Activated naive CD4-positive, alpha-beta T cell treated with anti-CD3 and anti-CD28 coated beads for 36 hours (primary cell): ENCODE data around the gene LORICRIN. TPM values are rescaled to one million over a fixed set of nuclear protein-coding genes. Genes with fewer than 3 reads are reported as not detected.
"Not testable (repeated sequence)": the region's sequence is repeated elsewhere in the genome, so short reads cannot be mapped to it uniquely, and the experiment has no call there.

Source experiments
- CTCF ChIA-PET: fragments of 350-600 bp; sonication (Branson Sonifier 250); formaldehyde crosslinking; loops from one replicate; lab custom pipeline; 2021; ENCODE audit warnings: antibody characterized with exemption; lab: Charles Lee
- DNase-seq: peaks from one replicate; pipeline ENCODE4 v3.0.0-alpha.2; 2020
- H3K27ac Mint-ChIP-seq: one replicate; pipeline ENCODE4 v1.8.0; 2021; ENCODE audit warnings: mild to moderate bottlenecking, mixed read lengths
- H3K27me3 Mint-ChIP-seq: one replicate; pipeline ENCODE4 v1.8.0; 2021; ENCODE audit warnings: low read depth, mixed read lengths
- H3K36me3 Mint-ChIP-seq: one replicate; pipeline ENCODE4 v1.8.0; 2021; ENCODE audit warnings: low read depth, mixed read lengths
- H3K4me1 Mint-ChIP-seq: one replicate; pipeline ENCODE4 v1.8.0; 2021; ENCODE audit warnings: low read depth, mixed read lengths
- H3K4me3 Mint-ChIP-seq: one replicate; pipeline ENCODE4 v1.8.0; 2021; ENCODE audit warnings: mild to moderate bottlenecking, moderate library complexity, mixed read lengths
- H3K9me3 Mint-ChIP-seq: one replicate; pipeline ENCODE4 v1.8.0; 2021; ENCODE audit warnings: mixed read lengths
- intact Hi-C: fragments of 100-400 bp; cut with micrococcal nuclease; formaldehyde crosslinking; loops from one replicate; pipeline ENCODE4 v1.15.1; 2023
- total RNA-seq, 2 experiments: library from RNA; stranded (reverse); gene quantifications; one replicate each; pipeline ENCODE4 v1.2.3, GENCODE V29; 2021

The LORICRIN gene, protein sequence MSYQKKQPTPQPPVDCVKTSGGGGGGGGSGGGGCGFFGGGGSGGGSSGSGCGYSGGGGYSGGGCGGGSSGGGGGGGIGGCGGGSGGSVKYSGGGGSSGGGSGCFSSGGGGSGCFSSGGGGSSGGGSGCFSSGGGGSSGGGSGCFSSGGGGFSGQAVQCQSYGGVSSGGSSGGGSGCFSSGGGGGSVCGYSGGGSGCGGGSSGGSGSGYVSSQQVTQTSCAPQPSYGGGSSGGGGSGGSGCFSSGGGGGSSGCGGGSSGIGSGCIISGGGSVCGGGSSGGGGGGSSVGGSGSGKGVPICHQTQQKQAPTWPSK
- total RNA-seq = not detected

DNA sequence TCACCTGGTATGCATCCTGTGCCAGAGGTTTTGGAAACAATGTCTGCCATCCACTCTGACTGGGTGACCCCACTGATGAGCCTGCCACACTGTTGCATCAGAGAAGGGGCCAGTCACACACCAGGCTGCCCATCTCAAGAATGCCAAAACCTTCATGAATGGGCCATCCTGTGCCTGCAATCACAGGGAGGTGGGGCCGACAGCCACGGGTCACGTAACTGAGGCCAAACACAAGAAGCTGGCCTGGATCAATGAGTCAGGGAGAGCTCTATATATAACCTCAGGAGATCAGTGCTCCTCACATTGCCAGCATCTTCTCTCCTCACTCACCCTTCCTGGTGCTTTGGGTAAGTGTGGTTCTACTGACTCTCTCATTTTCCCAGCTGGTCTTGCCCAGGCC is at the start of gene LORICRIN:
LORICRIN (plus strand) TSS at position 301 of the 400 bp plus-strand sequence. CDS start 1,263 bp downstream, outside the sequence.
- no peak for DNase-seq
- CTCF ChIA-PET = interaction anchor here (1.1 to 1.3 kb wide), 2 partner anchors 10 to 29 kb away, joined by 3 to 6 read pairs; no protein-coding TSS in a partner anchor
- Mint-ChIP-seq H3K9me3 (no peaks in the 10 kb centered on the region), H3K4me1 (peaks cover 22% of the 10 kb centered on the region), H3K27me3 (peaks cover 38% of the 10 kb centered on the region), H3K36me3 (no peaks in the 10 kb centered on the region), H3K4me3 (peak within 1 kb of the TSS; percentile 33), H3K27ac (no peak within 1 kb of the TSS)
- intact Hi-C loops = no loop called here

DNA sequence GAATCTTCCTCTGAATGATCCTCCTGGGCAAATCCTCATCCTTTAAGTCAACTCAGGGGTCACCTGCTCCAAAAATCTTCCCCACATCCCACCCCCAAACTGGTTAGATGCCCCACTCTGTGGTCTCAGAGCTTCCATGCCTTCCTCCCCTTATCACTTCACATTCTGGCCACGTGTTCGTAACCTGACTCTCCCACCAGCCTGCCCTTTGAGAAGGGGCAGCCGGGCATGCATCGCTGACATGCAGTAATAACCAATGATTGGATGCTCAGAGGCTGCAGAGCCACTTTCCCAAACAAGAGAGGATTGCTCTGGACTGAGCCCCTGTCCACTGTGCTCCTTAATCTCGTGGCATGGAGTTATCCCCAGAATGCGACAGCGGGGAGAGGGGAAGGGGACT is 49.3 kb upstream of the LORICRIN start:
- Mint-ChIP-seq H3K4me3 (no peak overlapping the region), H3K27me3 (peaks cover 9% of the 10 kb centered on the region), H3K9me3 (no peaks in the 10 kb centered on the region), H3K4me1 (no peaks in the 10 kb centered on the region), H3K36me3 (no peaks in the 10 kb centered on the region), H3K27ac (no peak overlapping the region)
- intact Hi-C loops = no loop called here
- DNase-seq = no peak
- CTCF ChIA-PET = interaction anchor here (1.5 kb wide), 1 partner anchor 18 kb away, joined by 4 read pairs; no protein-coding TSS in a partner anchor

DNA sequence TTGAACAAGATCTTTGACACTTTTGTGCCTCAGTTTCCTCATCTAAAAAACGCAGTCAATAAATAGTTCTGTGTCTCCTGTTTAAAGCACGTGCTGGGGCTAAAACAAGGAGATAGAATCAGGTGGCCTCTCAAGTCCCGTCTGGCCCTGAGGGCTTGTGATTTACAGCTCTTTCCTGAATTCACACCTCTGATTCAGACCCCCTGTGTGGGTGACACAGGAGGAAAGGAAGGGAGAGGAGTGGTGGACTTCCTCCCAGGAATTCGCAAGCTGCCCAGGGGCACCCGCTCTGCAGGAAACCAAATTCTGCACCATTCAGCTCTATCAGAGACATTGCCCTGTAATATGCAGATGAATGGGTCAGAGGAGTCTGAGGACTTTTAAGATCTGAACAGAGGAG is 47.3 kb upstream of the LORICRIN start:
- DNase-seq = no peak
- H3K36me3 Mint-ChIP-seq = no peaks in the 10 kb centered on the region
- H3K4me1 Mint-ChIP-seq = no peaks in the 10 kb centered on the region
- CTCF ChIA-PET = interaction anchor here (1.8 kb wide), 1 partner anchor 8 kb away, joined by 4 read pairs; no protein-coding TSS in a partner anchor
- no peak overlapping the region for H3K4me3 Mint-ChIP-seq
- H3K27me3 Mint-ChIP-seq = peaks cover 9% of the 10 kb centered on the region
- intact Hi-C loops = no loop called here
- H3K27ac Mint-ChIP-seq = no peak overlapping the region
- H3K9me3 Mint-ChIP-seq = no peaks in the 10 kb centered on the region

DNA sequence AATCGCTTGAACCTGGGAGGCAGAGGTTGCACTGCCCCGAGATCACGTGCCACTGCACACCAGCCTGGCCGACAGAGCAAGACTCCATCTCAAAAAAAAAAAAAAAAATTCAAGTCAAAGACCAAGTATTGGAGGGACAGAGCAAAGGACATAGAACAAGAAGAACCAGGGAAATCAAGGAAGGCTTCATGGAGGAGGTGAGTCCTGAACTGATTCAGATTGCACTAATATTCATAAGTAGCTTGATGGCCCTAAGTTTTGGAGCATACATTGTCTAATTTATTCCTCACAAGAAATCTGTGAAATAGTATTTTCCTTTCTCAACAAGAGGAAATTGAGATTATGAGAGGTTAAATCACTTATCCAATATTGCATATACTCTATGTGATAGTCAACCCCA is 46.0 kb upstream of the LORICRIN start:
- no peaks in the 10 kb centered on the region for H3K9me3 Mint-ChIP-seq
- no peak for DNase-seq
- CTCF ChIA-PET = interaction anchor here (0.7 kb wide), 1 partner anchor 914 kb away, joined by 5 read pairs; no protein-coding TSS in a partner anchor
- no peak overlapping the region for H3K4me3 Mint-ChIP-seq
- intact Hi-C loops = no loop called here
- H3K27ac Mint-ChIP-seq = no peak overlapping the region
- no peaks in the 10 kb centered on the region for H3K4me1 Mint-ChIP-seq
- H3K36me3 Mint-ChIP-seq = no peaks in the 10 kb centered on the region
- peaks cover 7% of the 10 kb centered on the region for H3K27me3 Mint-ChIP-seq

DNA sequence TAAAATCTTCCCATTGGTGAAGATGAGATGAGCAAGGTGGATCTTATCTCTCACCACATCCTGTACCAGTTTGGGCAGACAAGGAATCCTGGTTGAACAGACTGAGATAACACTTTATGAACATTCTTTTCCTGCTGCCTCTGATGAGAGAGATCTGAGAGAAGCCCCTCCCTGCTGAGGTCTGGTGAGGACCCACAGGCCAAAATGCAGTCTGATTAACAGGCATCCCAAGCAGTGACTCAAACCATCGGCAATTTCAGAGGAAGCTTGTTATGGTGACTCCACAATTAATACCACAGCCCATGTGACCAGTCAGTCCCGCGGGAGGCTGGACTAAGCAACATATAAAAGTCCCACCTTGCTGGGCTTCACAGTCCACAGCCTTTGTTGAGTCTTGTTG is 42.3 kb upstream of the LORICRIN start, which contains the start of gene PRR9:
PRR9 (plus strand) TSS at position 373 of the 400 bp plus-strand sequence. CDS start 561 bp downstream, outside the sequence.
- Mint-ChIP-seq H3K36me3 (no peaks in the 10 kb centered on the region), H3K27ac (no peak within 1 kb of the TSS), H3K4me3 (no peak within 1 kb of the TSS), H3K4me1 (no peaks in the 10 kb centered on the region), H3K9me3 (no peaks in the 10 kb centered on the region), H3K27me3 (peaks cover 3% of the 10 kb centered on the region)
- no peak for DNase-seq
- intact Hi-C loops = no loop called here
- CTCF ChIA-PET = no interaction called here

DNA sequence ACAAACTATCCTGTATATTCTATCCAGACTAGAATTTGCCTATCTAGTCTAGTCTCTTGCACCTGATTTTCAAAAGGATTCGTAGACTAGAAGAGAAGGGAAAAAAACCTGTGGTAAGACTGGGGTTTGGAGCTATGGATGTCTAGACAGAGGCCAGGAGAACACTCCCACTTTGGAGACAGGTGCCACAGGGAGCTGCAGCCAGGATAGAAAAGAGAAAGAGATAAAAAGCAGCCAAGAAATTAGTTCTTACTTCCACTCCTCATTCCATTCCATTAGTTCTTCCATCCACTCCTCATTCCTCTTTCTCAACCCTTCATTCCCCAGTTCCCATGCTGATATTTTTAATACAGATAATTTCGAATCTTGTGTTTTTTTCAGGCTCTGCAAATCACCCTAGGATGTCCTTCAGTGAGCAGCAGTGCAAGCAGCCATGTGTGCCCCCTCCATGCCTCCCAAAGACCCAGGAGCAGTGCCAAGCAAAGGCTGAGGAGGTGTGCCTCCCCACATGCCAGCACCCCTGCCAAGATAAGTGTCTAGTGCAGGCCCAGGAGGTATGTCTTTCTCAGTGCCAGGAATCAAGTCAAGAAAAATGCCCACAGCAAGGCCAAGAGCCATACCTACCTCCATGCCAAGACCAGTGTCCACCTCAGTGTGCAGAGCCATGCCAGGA is 41.6 kb upstream of the LORICRIN start:
- no peak for DNase-seq
- H3K4me3 Mint-ChIP-seq = no peak overlapping the region
- intact Hi-C loops = no loop called here
- no peaks in the 10 kb centered on the region for H3K4me1 Mint-ChIP-seq
- H3K36me3 Mint-ChIP-seq = no peaks in the 10 kb centered on the region
- no peaks in the 10 kb centered on the region for H3K9me3 Mint-ChIP-seq
- peaks cover 2% of the 10 kb centered on the region for H3K27me3 Mint-ChIP-seq
- CTCF ChIA-PET = interaction anchor here (1.8 kb wide), 1 partner anchor 11 kb away, joined by 6 read pairs; no protein-coding TSS in a partner anchor
- no peak overlapping the region for H3K27ac Mint-ChIP-seq

DNA sequence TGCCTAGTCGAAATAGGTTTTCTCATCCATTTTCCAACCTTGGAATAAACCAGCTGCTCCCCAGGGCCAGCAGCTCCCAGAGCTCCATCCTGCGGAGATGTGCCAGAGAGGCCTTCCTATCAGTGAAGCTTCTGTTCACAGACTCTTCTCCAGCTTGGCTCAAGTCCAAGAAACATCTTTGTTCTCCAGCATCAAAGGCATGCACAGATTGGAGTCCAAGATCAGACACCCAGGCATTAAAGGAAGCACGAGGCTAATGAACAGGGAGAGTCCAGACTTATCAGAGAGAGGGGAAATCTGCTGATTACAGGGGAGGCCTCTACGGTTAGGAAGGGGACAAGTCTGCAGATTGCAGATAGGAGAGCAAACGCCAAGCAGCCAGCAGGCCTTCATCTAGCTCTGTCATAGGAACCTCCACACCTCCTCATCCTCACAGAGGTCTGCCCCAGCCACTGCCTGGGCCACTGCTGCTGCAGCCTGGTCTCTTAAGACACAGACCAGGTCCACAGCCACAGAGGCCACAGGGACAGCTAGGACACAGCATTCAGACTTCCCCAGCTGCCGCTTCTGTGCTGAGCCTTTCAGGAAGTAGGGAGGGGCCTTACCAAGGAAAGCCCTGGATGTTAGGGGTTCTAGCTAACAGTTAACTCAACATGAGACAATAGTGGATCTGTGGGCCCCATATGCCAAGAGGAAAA is 38.7 kb upstream of the LORICRIN start:
- no peak overlapping the region for H3K27ac Mint-ChIP-seq
- H3K4me3 Mint-ChIP-seq = no peak overlapping the region
- CTCF ChIA-PET = interaction anchor here (0.7 to 3.4 kb wide), 10 partner anchors 8 to 567 kb away, joined by 3 to 12 read pairs (median 4); no protein-coding TSS in a partner anchor
- no peak for DNase-seq
- no peaks in the 10 kb centered on the region for H3K4me1 Mint-ChIP-seq
- no peaks in the 10 kb centered on the region for H3K9me3 Mint-ChIP-seq
- H3K27me3 Mint-ChIP-seq = peaks cover 4% of the 10 kb centered on the region
- H3K36me3 Mint-ChIP-seq = no peaks in the 10 kb centered on the region
- intact Hi-C loops = no loop called here

DNA sequence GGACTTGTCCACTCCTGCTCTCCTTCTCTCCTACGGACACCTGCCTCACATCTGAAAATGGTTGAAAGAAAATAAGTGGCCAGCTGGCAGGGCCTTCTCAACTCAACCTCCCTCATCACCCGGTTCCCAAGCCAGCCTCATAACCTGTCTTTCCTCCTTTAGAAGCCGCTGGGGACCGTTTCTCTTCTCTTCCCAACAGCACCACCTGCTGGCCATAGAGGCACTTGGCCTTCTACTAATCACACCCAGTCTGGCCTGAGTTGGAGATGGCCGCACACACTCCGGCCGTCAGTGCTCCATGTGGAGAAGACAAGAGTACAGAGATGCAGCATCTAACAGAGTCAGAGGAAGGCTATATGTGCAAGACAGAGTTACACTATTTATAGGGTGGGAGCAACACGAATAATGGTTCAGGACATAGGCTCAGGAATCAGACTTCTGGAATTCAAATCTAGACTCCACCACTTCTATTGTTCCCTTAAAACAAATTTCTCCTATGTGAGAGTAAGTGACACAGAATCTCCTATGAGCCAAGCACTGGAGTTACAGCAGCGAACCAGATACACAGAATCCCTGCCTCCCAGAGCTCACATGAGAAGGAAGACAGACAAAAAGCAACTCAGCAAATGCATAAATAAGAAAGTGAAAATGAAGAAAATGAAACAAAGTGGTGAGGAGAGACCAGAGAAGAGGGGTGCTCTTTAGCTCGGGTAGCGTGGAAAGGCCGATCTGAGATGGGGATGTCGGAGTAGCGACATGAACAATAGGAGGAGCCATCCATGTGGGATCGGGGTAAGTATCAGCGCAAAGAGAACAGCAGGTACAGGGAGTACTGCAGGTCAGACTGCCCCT is 36.2 kb upstream of the LORICRIN start:
- intact Hi-C loops = loop anchor here (1.0 kb wide), 2 partner anchors 354 to 569 kb away; no protein-coding TSS in a partner anchor
- H3K4me1 Mint-ChIP-seq, H3K36me3 Mint-ChIP-seq, H3K27me3 Mint-ChIP-seq, H3K9me3 Mint-ChIP-seq, H3K27ac Mint-ChIP-seq, H3K4me3 Mint-ChIP-seq: not testable (repeated sequence)
- CTCF ChIA-PET = interaction anchor here (0.6 to 3.4 kb wide), 6 partner anchors 16 to 579 kb away, joined by 3 to 12 read pairs (median 4); no protein-coding TSS in a partner anchor
- DNase-seq = peak; percentile 80

DNA sequence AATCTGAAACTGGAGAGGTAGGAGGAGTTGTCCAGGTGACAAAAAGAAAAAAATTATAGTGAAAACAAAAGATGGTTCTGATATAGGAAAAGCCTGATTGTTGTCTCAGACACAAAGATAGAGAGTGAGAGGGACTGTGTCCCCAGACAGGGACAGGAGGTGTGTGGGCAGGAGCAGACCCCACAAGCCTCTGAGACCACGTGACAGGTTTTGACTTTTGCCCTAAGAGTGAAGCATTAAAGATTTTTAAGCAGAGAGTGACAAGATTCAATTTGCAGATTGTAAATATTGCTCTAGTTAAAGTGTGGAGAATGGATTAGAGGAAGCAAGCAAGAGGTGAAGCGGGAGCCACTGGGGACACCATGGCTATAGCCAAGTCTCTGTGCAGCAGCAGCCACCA is 31.7 kb upstream of the LORICRIN start:
- no peak overlapping the region for H3K4me3 Mint-ChIP-seq

DNA sequence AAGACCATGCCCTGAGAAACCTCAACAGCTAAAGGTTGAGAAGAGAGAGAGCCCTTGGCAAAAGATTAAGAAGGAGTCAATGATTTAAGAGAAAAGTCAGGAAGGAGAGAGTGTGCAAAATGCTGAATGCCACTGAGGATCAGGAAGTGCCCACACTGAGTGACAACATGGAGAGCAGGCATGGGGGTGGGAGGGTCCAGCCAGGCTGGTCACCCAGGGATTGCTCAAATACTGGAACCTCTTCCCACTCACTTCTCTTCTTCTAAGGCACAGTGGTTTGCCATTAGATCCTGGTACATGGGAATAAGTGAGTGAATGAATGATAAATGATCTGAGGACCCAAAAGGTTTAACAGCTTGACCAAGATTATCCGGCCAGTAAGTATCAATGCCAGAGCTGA is 31.0 kb upstream of the LORICRIN start:
- Mint-ChIP-seq H3K36me3 (no peaks in the 10 kb centered on the region), H3K4me1 (no peaks in the 10 kb centered on the region), H3K4me3 (no peak overlapping the region), H3K9me3 (no peaks in the 10 kb centered on the region), H3K27me3 (peaks cover 7% of the 10 kb centered on the region), H3K27ac (no peak overlapping the region)
- intact Hi-C loops = no loop called here
- DNase-seq = no peak
- CTCF ChIA-PET = interaction anchor here (0.7 to 1.7 kb wide), 6 partner anchors 8 to 358 kb away, joined by 3 to 6 read pairs (median 3); no protein-coding TSS in a partner anchor

More for the DNA sequence above, 31.7 kb upstream of the LORICRIN start:
- H3K27me3 Mint-ChIP-seq = peaks cover 7% of the 10 kb centered on the region
- DNase-seq = no peak
- intact Hi-C loops = no loop called here
- no peaks in the 10 kb centered on the region for H3K9me3 Mint-ChIP-seq
- no peak overlapping the region for H3K27ac Mint-ChIP-seq
- H3K4me1 Mint-ChIP-seq = no peaks in the 10 kb centered on the region
- CTCF ChIA-PET = interaction anchor here (1.4 to 1.7 kb wide), 3 partner anchors 7 to 18 kb away, joined by 3 to 6 read pairs (median 4); no protein-coding TSS in a partner anchor
- no peaks in the 10 kb centered on the region for H3K36me3 Mint-ChIP-seq

DNA sequence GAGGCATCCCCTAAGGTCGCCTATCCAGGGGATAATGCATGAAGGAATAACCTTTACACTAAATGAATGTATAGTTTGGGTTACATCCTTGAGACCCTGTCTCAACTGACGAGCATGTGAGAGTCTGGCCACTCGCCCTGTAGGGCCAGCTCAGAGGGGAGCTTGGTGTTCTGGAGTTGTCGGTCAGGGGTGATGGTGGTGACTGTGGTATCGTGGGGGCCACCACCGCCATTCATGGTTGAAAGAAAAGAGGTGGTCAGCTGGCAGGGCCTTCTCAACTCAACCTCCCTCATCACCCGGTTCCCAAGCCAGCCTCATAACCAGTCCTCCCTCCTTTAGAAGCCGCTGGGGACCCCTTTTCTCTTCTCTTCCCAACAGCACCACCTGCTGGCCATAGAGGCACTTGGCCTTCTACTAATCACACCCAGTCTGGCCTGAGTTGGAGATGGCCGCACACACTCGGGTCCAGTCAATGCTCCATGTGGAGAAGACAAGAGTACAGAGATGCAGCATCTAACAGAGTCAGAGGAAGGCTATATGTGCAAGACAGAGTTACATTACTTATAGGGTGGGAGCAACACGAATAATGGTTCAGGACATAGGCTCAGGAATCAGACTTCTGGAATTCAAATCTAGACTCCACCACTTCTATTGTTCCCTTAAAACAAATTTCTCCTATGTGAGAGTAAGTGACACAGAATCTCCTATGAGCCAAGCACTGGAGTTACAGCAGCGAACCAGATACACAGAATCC is 30.2 kb upstream of the LORICRIN start:
- H3K4me3 Mint-ChIP-seq, H3K4me1 Mint-ChIP-seq, H3K27ac Mint-ChIP-seq, H3K27me3 Mint-ChIP-seq, intact Hi-C loops, H3K9me3 Mint-ChIP-seq, H3K36me3 Mint-ChIP-seq: not testable (repeated sequence)
- peak; percentile 44 for DNase-seq
- CTCF ChIA-PET = interaction anchor here (0.7 to 1.7 kb wide), 7 partner anchors 8 to 358 kb away, joined by 3 to 6 read pairs (median 3); no protein-coding TSS in a partner anchor
